Trophoblast cell (in vitro differentiated cells and primary cell): Measurements from ENCODE around the gene RXRB.

Source experiments
- DNase-seq, 2 donors: peaks; one replicate each; pipeline ENCODE4 v3.0.0-alpha.2; 2016
- H2AFZ ChIP-seq: 2 replicates; pipeline ENCODE4 v1.6.1; 2013; ENCODE audit warnings: low read length, moderate library complexity, mild to moderate bottlenecking; ENCODE audit not compliant: insufficient read depth, poor library complexity
- H2AK5ac ChIP-seq: 2 replicates; pipeline ENCODE4 v1.6.1; 2013; ENCODE audit warnings: mild to moderate bottlenecking, low read length
- H2BK120ac ChIP-seq: 2 replicates; pipeline ENCODE4 v1.6.1; 2013; ENCODE audit warnings: low read length, mild to moderate bottlenecking, moderate library complexity; ENCODE audit not compliant: insufficient read depth, poor library complexity
- H2BK12ac ChIP-seq: 2 replicates; pipeline ENCODE4 v1.6.1; 2013; ENCODE audit warnings: mild to moderate bottlenecking, low read length, moderate library complexity
- H2BK5ac ChIP-seq: 2 replicates; pipeline ENCODE4 v1.6.1; 2013; ENCODE audit warnings: low read length, low read depth, moderate library complexity, mild to moderate bottlenecking; ENCODE audit not compliant: poor library complexity
- H3K14ac ChIP-seq: 2 replicates; pipeline ENCODE4 v1.6.1; 2013; ENCODE audit warnings: mild to moderate bottlenecking, low read length
- H3K18ac ChIP-seq: 2 replicates; pipeline ENCODE4 v1.6.1; 2013; ENCODE audit warnings: mild to moderate bottlenecking, low read length
- H3K23ac ChIP-seq: 2 replicates; pipeline ENCODE4 v1.6.1; 2013; ENCODE audit warnings: low read length
- H3K27ac ChIP-seq: 2 replicates; pipeline ENCODE4 v1.5.1; 2013; ENCODE audit warnings: low read depth, mild to moderate bottlenecking, inconsistent platforms, low read length, moderate library complexity
- H3K27me3 ChIP-seq: 2 replicates; pipeline ENCODE4 v1.6.1; 2013; ENCODE audit warnings: inconsistent platforms, mild to moderate bottlenecking, low read length, moderate library complexity; ENCODE audit not compliant: insufficient read depth
- H3K36me3 ChIP-seq, 2 experiments: 1 replicate in 1 of 2; 2 replicates in 1 of 2; pipeline ENCODE4 v1.6.1; 2013; ENCODE audit warnings: low read length in 2 of 2, mild to moderate bottlenecking in 2 of 2, moderate library complexity in 1 of 2; ENCODE audit not compliant: insufficient read depth in 2 of 2, control insufficient read depth in 1 of 2
- H3K4ac ChIP-seq: 2 replicates; pipeline ENCODE4 v1.6.1; 2013; ENCODE audit warnings: low read depth, mild to moderate bottlenecking, low read length, moderate library complexity
- H3K4me1 ChIP-seq, 2 experiments: 1 replicate in 1 of 2; 2 replicates in 1 of 2; pipeline ENCODE4 v1.6.1; 2013; ENCODE audit warnings: low read length in 2 of 2, mild to moderate bottlenecking in 2 of 2, moderate library complexity in 1 of 2; ENCODE audit not compliant: insufficient read depth in 2 of 2, control insufficient read depth in 1 of 2
- H3K4me2 ChIP-seq: 2 replicates; pipeline ENCODE4 v1.6.1; 2013; ENCODE audit warnings: inconsistent platforms, mild to moderate bottlenecking, low read length, moderate library complexity
- H3K4me3 ChIP-seq: 2 replicates; pipeline ENCODE4 v1.5.1; 2013; ENCODE audit warnings: mild to moderate bottlenecking, low read depth, low read length, inconsistent platforms
- H3K79me1 ChIP-seq: one replicate; pipeline ENCODE4 v1.6.1; 2013; ENCODE audit warnings: low read length
- H3K79me2 ChIP-seq: 2 replicates; pipeline ENCODE4 v1.6.1; 2013; ENCODE audit warnings: low read length, mild to moderate bottlenecking; ENCODE audit not compliant: control insufficient read depth, insufficient read depth, poor library complexity
- H3K9ac ChIP-seq: 2 replicates; pipeline ENCODE4 v1.6.1; 2013; ENCODE audit warnings: mild to moderate bottlenecking, low read length
- H3K9me3 ChIP-seq: 2 replicates; pipeline ENCODE4 v1.6.1; 2013; ENCODE audit warnings: low read depth, mild to moderate bottlenecking, control low read depth, inconsistent platforms, low read length; ENCODE audit not compliant: insufficient read depth
- H4K12ac ChIP-seq: 2 replicates; pipeline ENCODE4 v1.6.1; 2013; ENCODE audit warnings: low read depth, mild to moderate bottlenecking, low read length, moderate library complexity
- H4K8ac ChIP-seq: 2 replicates; pipeline ENCODE4 v1.6.1; 2013; ENCODE audit warnings: low read depth, mild to moderate bottlenecking, low read length, moderate library complexity
- H4K91ac ChIP-seq: one replicate; pipeline ENCODE4 v1.6.1; 2013; ENCODE audit warnings: low read depth, mild to moderate bottlenecking, low read length, moderate library complexity
- WGBS: extraction: QIAGEN DNeasy Blood & Tissue Kit; methylation state at CpG from one replicate; pipeline ENCODE4 v1.1.7; 2013; ENCODE audit warnings: missing lambda C conversion rate; ENCODE audit not compliant: insufficient read length, insufficient coverage; ENCODE audit errors: extremely low coverage; 5-methylcytosine and 5-hydroxymethylcytosine counted together

The RXRB gene

DNA sequence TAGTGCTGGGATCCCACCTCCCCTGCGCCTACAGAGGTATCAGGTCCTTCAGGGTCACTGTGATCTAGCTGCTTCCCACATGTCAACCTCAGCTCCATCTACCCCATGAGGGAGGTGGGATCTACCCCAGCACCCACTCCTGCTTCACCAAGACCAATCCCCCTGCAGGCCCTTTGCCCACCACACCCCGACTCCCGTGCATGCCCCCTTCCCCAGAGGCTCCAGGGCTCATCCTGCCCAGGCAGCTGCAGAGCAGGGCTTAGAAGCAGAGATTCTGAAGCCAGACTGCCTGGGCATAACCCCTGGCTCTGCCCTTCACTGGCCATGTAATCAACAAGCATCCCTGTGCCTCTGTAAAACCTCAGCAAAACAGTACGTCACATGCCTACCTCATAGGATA is 25.7 kb downstream of the RXRB start:
- H2BK120ac ChIP-seq: no peak overlapping the region
- no peak overlapping the region for H3K4me3 ChIP-seq
- no peak overlapping the region for H2BK12ac ChIP-seq
- no CpG with 5 or more reads among the region's 4 CpGs for WGBS
- H3K14ac ChIP-seq: no peak overlapping the region
- H3K27me3 ChIP-seq: no peaks in the 10 kb centered on the region
- no peaks in the 10 kb centered on the region for H3K79me2 ChIP-seq
- no peak overlapping the region for H4K91ac ChIP-seq
- no peak overlapping the region for H3K9ac ChIP-seq
- no peaks in the 10 kb centered on the region for H3K79me1 ChIP-seq
- no peaks in the 10 kb centered on the region for H3K36me3 ChIP-seq
- DNase-seq: no peak
- H2AK5ac ChIP-seq: no peak overlapping the region
- no peaks in the 10 kb centered on the region for H3K4me1 ChIP-seq
- H4K8ac ChIP-seq: no peak overlapping the region
- no peak overlapping the region for H2AFZ ChIP-seq
- H3K4ac ChIP-seq: no peak overlapping the region
- H2BK5ac ChIP-seq: no peak overlapping the region
- no peaks in the 10 kb centered on the region for H3K9me3 ChIP-seq
- no peak overlapping the region for H3K27ac ChIP-seq
- H3K4me2 ChIP-seq: no peak overlapping the region
- H3K23ac ChIP-seq: no peak overlapping the region
- H4K12ac ChIP-seq: no peak overlapping the region
- no peak overlapping the region for H3K18ac ChIP-seq

DNA sequence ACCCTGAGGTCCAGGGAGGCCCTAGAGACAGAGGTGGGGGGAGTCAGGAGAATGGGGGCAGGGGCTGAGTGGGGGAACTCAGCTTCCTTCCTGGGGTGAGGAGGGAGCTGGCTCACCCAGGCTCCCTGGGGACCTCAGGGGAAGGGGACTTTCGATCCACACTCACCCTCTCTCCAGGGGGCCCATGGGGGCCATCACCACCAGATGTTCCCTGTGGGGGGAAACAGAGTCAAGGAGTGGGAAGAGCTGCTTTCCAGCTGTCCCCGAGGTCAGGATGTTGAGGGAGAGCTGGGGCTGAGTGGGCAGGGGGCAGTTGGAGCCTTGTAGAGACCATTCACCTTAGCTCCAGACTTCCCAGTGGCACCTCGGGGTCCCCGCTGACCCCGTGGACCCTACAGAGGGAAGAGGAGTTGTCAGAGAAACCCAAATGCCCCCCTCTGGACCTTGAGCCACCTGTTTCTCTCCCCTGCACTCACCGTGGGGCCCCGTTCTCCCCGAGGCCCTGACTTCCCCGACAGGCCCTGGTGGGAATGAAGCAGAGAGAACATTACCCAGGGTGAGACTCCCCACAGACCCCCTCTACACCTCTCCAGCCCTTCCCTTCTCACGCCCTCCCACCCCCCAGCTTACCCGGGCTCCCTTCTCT is 26.8 kb downstream of the RXRB start:
- no peak overlapping the region for H4K8ac ChIP-seq
- H3K27ac ChIP-seq: no peak overlapping the region
- H3K4me2 ChIP-seq: no peak overlapping the region
- H3K79me1 ChIP-seq: no peaks in the 10 kb centered on the region
- no peak overlapping the region for H2BK12ac ChIP-seq
- H3K23ac ChIP-seq: no peak overlapping the region
- no peaks in the 10 kb centered on the region for H3K4me1 ChIP-seq
- H3K79me2 ChIP-seq: no peaks in the 10 kb centered on the region
- H2AK5ac ChIP-seq: no peak overlapping the region
- no peaks in the 10 kb centered on the region for H3K9me3 ChIP-seq
- no CpG with 5 or more reads among the region's 11 CpGs for WGBS
- no peak overlapping the region for H2BK120ac ChIP-seq
- H3K18ac ChIP-seq: no peak overlapping the region
- H3K9ac ChIP-seq: no peak overlapping the region
- no peaks in the 10 kb centered on the region for H3K27me3 ChIP-seq
- no peak overlapping the region for H2BK5ac ChIP-seq
- H3K4me3 ChIP-seq: no peak overlapping the region
- no peak overlapping the region for H3K4ac ChIP-seq
- no peak overlapping the region for H3K14ac ChIP-seq
- H4K91ac ChIP-seq: no peak overlapping the region
- no peak for DNase-seq
- H2AFZ ChIP-seq: no peak overlapping the region
- no peaks in the 10 kb centered on the region for H3K36me3 ChIP-seq
- no peak overlapping the region for H4K12ac ChIP-seq

DNA sequence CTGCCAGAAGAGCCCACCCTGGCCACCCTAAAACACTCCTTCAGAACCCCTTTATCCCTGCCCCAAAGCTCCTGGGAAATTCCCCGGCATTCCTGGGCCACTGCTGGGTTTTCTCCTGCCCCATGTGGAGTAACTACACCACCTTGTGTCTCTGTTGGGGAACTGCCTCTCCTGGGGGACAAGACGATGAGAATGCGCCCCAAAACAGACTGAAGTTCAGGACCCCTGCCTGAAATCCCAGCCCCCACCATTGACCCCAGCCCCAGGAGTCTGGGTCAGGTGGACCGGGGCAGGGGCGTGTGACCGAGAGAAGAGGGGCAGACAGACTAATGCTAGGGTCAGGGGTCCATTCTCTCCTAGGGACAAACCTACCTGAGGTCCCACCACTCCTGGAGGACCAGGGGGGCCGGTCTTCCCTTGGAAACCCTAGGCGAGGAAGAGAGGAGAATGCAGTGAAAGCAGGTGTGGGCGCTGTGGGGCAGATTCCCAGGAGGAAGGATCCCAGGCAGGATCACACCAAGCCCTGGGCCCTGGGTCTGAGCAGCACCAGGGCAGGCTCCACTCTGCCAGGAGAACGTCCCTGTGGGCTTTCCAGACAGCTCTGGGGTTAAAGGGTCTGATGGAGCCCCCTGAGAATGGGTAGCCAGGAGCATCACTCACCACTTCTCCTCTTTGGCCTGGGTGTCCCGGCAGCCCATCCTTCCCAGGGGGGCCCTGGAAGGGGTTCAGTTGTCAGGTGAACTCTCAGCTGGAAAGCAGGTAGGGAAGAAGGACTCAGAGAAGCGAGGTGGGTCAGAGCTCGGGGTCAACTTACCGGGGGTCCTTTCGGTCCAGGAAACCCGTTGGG is 27.6 kb downstream of the RXRB start:
- H3K23ac ChIP-seq: no peak overlapping the region
- no peak overlapping the region for H2AFZ ChIP-seq
- H3K4me3 ChIP-seq: no peak overlapping the region
- H4K91ac ChIP-seq: no peak overlapping the region
- H3K9me3 ChIP-seq: no peaks in the 10 kb centered on the region
- H3K79me2 ChIP-seq: no peaks in the 10 kb centered on the region
- H3K14ac ChIP-seq: no peak overlapping the region
- no peaks in the 10 kb centered on the region for H3K79me1 ChIP-seq
- H3K4ac ChIP-seq: no peak overlapping the region
- H3K9ac ChIP-seq: no peak overlapping the region
- H3K27ac ChIP-seq: no peak overlapping the region
- no peaks in the 10 kb centered on the region for H3K27me3 ChIP-seq
- H2BK12ac ChIP-seq: no peak overlapping the region
- H4K8ac ChIP-seq: no peak overlapping the region
- H3K18ac ChIP-seq: no peak overlapping the region
- no peak overlapping the region for H4K12ac ChIP-seq
- H3K4me2 ChIP-seq: no peak overlapping the region
- no peak overlapping the region for H2BK120ac ChIP-seq
- H3K36me3 ChIP-seq: no peaks in the 10 kb centered on the region
- H2AK5ac ChIP-seq: no peak overlapping the region
- H2BK5ac ChIP-seq: no peak overlapping the region
- H3K4me1 ChIP-seq: no peaks in the 10 kb centered on the region
- no peak for DNase-seq
- no CpG with 5 or more reads among the region's 16 CpGs for WGBS

DNA sequence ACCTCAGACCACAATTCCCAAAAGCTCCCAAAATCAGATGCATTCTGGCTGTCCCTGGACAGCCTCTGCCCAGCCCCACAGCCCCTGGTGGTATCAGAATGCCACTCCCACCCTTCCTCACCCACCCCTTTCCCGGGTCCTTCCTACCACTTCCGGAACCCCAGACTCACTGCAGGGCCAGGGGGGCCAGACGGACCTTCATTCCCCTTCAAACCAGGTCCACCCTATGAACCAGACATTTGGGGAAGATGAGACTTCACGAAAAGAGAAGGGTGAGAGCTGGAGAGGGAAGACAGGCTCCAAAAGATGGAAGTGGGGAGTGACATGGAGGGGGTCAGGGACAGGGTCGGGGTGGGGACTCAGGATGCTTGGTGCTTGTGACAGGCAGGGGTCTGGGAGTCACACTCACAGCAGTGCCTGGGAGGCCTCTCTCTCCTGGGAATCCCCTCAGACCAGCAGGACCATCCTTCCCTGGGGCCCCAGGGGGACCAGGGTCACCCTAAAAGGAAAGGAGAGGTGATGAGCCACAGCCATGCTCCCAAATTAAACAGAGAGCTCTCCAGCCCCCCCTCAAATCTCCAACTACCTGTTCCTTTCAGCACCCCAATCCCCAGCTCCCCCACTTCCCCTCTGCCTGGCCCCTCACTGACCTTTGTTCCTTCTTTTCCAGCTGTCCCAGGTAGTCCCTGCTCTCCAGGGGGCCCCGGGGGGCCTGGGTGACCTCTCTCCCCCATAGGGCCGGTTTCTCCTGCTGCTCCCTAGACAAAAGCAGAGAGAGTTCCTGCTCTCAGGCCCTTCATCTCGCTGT is 28.4 kb downstream of the RXRB start:
- Histone ChIP-seq H3K4me2 (no peak overlapping the region), H3K79me2 (no peaks in the 10 kb centered on the region), H3K14ac (no peak overlapping the region), H2AFZ (no peak overlapping the region), H3K27ac (no peak overlapping the region), H4K91ac (no peak overlapping the region), H3K4ac (no peak overlapping the region), H3K23ac (no peak overlapping the region), H3K9ac (no peak overlapping the region), H3K79me1 (no peaks in the 10 kb centered on the region), H3K27me3 (no peaks in the 10 kb centered on the region), H3K18ac (no peak overlapping the region), H3K36me3 (no peaks in the 10 kb centered on the region), H2BK5ac (no peak overlapping the region), H3K4me3 (no peak overlapping the region), H2BK12ac (no peak overlapping the region), H2AK5ac (no peak overlapping the region), H2BK120ac (no peak overlapping the region), H4K12ac (no peak overlapping the region), H3K4me1 (no peaks in the 10 kb centered on the region), H3K9me3 (no peaks in the 10 kb centered on the region), H4K8ac (no peak overlapping the region)
- WGBS: no CpG with 5 or more reads among the region's 8 CpGs
- DNase-seq: no peak
